H1 (cell line): Measurements from ENCODE around the gene TAX1BP1. TPM values are rescaled to one million over a fixed set of nuclear protein-coding genes. Genes with fewer than 3 reads are reported as not detected.

Experiments
- NANOG ChIP-seq: IDR thresholded peaks from 2 replicates; pipeline ENCODE4 v1.6.1; 2011; ENCODE audit warnings: low read length, low read depth, mild to moderate bottlenecking, inconsistent platforms; ENCODE audit not compliant: insufficient read depth, poor library complexity, severe bottlenecking
- SUZ12 ChIP-seq: fragments of 200-600 bp; sonication (generic); IDR thresholded peaks from 2 replicates; pipeline ENCODE4 v1.6.1; 2012; ENCODE audit warnings: mild to moderate bottlenecking, inconsistent platforms, low read length, moderate library complexity, mixed read lengths
- polyA plus RNA-seq, 7 experiments: library from polyadenylated mRNA; depleted of rRNA in 3 of 7; stranded (reverse) in 5 of 7; unstranded in 2 of 7; fragments of >200 nt in 5 of 7; fragments of 200-250 nt in 2 of 7; gene quantifications; 1 replicate in 5 of 7; 2 replicates in 1 of 7; 4 replicates in 1 of 7; pipeline versions ENCODE4 v1.2.1 to v1.2.3, GENCODE V29; 2011 to 2013; ENCODE audit warnings: missing spikeins in 2 of 7, mixed read lengths in 2 of 7
- total RNA-seq: library from RNA; stranded (reverse); fragmentation: NEBNext Ultra II Directional; extraction: Animal tissue kit (Norgen Biotek cat#: 25700); gene quantifications from 2 replicates; pipeline ENCODE4 v1.2.1, GENCODE V29; 2021
- TF ChIP-seq, protein P1 (sequence below): fragments of 300-600 bp; sonication (generic); IDR thresholded peaks from 2 replicates; pipeline ENCODE4 v1.7.1; 2012; ENCODE audit warnings: low read length, moderate library complexity, mild to moderate bottlenecking, inconsistent platforms; ENCODE audit not compliant: insufficient replicate concordance

The TAX1BP1 gene
- total and polyA plus RNA-seq, 2 of the 8 experiments (the other 6 are each of a cell fraction or from before 2014, with no cell fraction given), result 56.0 to 62.7 TPM

- TF ChIP-seq, protein P1, sequence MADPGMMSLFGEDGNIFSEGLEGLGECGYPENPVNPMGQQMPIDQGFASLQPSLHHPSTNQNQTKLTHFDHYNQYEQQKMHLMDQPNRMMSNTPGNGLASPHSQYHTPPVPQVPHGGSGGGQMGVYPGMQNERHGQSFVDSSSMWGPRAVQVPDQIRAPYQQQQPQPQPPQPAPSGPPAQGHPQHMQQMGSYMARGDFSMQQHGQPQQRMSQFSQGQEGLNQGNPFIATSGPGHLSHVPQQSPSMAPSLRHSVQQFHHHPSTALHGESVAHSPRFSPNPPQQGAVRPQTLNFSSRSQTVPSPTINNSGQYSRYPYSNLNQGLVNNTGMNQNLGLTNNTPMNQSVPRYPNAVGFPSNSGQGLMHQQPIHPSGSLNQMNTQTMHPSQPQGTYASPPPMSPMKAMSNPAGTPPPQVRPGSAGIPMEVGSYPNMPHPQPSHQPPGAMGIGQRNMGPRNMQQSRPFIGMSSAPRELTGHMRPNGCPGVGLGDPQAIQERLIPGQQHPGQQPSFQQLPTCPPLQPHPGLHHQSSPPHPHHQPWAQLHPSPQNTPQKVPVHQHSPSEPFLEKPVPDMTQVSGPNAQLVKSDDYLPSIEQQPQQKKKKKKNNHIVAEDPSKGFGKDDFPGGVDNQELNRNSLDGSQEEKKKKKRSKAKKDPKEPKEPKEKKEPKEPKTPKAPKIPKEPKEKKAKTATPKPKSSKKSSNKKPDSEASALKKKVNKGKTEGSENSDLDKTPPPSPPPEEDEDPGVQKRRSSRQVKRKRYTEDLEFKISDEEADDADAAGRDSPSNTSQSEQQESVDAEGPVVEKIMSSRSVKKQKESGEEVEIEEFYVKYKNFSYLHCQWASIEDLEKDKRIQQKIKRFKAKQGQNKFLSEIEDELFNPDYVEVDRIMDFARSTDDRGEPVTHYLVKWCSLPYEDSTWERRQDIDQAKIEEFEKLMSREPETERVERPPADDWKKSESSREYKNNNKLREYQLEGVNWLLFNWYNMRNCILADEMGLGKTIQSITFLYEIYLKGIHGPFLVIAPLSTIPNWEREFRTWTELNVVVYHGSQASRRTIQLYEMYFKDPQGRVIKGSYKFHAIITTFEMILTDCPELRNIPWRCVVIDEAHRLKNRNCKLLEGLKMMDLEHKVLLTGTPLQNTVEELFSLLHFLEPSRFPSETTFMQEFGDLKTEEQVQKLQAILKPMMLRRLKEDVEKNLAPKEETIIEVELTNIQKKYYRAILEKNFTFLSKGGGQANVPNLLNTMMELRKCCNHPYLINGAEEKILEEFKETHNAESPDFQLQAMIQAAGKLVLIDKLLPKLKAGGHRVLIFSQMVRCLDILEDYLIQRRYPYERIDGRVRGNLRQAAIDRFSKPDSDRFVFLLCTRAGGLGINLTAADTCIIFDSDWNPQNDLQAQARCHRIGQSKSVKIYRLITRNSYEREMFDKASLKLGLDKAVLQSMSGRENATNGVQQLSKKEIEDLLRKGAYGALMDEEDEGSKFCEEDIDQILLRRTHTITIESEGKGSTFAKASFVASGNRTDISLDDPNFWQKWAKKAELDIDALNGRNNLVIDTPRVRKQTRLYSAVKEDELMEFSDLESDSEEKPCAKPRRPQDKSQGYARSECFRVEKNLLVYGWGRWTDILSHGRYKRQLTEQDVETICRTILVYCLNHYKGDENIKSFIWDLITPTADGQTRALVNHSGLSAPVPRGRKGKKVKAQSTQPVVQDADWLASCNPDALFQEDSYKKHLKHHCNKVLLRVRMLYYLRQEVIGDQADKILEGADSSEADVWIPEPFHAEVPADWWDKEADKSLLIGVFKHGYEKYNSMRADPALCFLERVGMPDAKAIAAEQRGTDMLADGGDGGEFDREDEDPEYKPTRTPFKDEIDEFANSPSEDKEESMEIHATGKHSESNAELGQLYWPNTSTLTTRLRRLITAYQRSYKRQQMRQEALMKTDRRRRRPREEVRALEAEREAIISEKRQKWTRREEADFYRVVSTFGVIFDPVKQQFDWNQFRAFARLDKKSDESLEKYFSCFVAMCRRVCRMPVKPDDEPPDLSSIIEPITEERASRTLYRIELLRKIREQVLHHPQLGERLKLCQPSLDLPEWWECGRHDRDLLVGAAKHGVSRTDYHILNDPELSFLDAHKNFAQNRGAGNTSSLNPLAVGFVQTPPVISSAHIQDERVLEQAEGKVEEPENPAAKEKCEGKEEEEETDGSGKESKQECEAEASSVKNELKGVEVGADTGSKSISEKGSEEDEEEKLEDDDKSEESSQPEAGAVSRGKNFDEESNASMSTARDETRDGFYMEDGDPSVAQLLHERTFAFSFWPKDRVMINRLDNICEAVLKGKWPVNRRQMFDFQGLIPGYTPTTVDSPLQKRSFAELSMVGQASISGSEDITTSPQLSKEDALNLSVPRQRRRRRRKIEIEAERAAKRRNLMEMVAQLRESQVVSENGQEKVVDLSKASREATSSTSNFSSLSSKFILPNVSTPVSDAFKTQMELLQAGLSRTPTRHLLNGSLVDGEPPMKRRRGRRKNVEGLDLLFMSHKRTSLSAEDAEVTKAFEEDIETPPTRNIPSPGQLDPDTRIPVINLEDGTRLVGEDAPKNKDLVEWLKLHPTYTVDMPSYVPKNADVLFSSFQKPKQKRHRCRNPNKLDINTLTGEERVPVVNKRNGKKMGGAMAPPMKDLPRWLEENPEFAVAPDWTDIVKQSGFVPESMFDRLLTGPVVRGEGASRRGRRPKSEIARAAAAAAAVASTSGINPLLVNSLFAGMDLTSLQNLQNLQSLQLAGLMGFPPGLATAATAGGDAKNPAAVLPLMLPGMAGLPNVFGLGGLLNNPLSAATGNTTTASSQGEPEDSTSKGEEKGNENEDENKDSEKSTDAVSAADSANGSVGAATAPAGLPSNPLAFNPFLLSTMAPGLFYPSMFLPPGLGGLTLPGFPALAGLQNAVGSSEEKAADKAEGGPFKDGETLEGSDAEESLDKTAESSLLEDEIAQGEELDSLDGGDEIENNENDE, result no peak
- TF ChIP-seq NANOG (no peak), SUZ12 (no peak)
Observed at GRCh38 chr7:27870595-27870994, 130.6 kb downstream of the TAX1BP1 start (continued).
